Liver (tissue), 3 donors: ENCODE results near the gene TMEM117.

ENCODE experiments used
- REST ChIP-seq: IDR thresholded peaks from 2 replicates; pipeline ENCODE4 v1.6.1; 2016; ENCODE audit warnings: antibody characterized with exemption, mild to moderate bottlenecking
- TAF1 ChIP-seq: conservative IDR thresholded peaks from 2 replicates; pipeline ENCODE4 v1.6.1; 2016; ENCODE audit warnings: antibody characterized with exemption, mild to moderate bottlenecking
- YY1 ChIP-seq: IDR thresholded peaks from 2 replicates; pipeline ENCODE4 v1.6.1; 2016; ENCODE audit warnings: antibody characterized with exemption, mild to moderate bottlenecking
- TF ChIP-seq, protein P1 (sequence below): fragments of 150-350 bp; IDR thresholded peaks from 2 replicates; pipeline ENCODE4 v1.5.1; 2017; ENCODE audit warnings: improper control_type of control experiment, low read depth, low read length; ENCODE audit not compliant: missing input control
- TF ChIP-seq, protein P2 (sequence below): IDR thresholded peaks from 2 replicates; pipeline ENCODE4 v1.6.1; 2016; ENCODE audit warnings: antibody characterized with exemption
- donor health status: healthy.
- donor health status: healthy.

DNA sequence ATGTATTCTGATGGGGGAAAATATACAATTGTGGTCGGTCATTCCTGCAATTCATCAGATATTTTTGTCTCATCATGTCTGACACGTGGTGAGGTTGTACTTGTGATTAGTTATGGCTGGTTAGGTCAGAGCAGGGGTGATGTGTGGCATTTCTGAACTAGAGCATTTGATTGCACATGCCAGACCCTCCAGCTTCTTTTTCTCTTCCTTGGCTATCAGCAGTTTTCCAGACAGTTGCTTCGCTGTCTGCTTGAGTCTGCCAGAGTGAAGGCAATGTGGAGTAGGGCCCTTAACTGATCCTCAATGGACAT is 25.9 kb downstream of the TMEM117 start:
- TF ChIP-seq YY1 (no peak), REST (no peak), TAF1 (no peak)
- TF ChIP-seq, protein P1, sequence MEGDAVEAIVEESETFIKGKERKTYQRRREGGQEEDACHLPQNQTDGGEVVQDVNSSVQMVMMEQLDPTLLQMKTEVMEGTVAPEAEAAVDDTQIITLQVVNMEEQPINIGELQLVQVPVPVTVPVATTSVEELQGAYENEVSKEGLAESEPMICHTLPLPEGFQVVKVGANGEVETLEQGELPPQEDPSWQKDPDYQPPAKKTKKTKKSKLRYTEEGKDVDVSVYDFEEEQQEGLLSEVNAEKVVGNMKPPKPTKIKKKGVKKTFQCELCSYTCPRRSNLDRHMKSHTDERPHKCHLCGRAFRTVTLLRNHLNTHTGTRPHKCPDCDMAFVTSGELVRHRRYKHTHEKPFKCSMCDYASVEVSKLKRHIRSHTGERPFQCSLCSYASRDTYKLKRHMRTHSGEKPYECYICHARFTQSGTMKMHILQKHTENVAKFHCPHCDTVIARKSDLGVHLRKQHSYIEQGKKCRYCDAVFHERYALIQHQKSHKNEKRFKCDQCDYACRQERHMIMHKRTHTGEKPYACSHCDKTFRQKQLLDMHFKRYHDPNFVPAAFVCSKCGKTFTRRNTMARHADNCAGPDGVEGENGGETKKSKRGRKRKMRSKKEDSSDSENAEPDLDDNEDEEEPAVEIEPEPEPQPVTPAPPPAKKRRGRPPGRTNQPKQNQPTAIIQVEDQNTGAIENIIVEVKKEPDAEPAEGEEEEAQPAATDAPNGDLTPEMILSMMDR: no peak
- TF ChIP-seq, protein P2, sequence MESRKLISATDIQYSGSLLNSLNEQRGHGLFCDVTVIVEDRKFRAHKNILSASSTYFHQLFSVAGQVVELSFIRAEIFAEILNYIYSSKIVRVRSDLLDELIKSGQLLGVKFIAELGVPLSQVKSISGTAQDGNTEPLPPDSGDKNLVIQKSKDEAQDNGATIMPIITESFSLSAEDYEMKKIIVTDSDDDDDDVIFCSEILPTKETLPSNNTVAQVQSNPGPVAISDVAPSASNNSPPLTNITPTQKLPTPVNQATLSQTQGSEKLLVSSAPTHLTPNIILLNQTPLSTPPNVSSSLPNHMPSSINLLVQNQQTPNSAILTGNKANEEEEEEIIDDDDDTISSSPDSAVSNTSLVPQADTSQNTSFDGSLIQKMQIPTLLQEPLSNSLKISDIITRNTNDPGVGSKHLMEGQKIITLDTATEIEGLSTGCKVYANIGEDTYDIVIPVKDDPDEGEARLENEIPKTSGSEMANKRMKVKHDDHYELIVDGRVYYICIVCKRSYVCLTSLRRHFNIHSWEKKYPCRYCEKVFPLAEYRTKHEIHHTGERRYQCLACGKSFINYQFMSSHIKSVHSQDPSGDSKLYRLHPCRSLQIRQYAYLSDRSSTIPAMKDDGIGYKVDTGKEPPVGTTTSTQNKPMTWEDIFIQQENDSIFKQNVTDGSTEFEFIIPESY: no peak
